Measurements from ENCODE around the gene CARM1. TPM values are rescaled to one million over a fixed set of nuclear protein-coding genes. Genes with fewer than 3 reads are reported as not detected.
"Not testable (repeated sequence)": the region's sequence is repeated elsewhere in the genome, so short reads cannot be mapped to it uniquely, and the experiment has no call there.

CARM1 gene
- total RNA-seq, 2 donors from 2014 or later: 85.0 to 99.5 TPM

DNA sequence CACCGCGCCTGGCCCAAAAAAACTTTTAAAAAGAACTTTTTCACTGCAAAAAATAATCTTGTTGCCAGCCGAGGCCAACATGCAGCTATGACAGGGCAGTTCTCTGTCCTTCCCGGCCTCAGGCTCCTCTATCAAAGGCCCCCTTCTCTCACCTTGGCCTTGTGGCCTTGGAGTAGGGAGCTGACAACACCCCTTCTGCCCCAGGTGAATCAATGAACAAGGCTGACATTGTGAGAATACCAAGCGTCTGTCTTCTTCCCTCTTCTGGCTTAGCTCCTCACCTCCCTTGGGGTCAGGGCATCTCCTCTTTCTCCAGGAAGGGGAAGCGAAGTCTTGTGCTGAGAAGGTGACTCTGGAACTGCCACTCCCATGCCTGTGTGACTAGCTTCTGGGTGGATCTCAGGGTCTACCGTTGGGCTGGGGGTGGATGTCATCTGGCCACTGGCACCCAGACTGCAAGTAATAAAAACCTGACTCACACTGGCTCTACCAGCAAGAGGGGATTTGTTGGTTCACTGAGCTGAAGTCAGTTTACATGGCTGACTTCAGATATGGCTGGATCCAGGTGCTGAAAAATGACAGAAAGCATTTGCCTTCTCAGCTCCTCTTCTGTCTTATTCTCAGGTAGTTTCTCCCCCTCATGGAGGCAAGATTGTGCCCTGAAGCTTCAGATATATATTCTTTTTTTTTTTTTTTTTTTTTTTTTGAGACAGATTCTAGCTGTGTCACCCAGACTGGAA, 16.8 kb upstream of the CARM1 start:
- no peaks in the 10 kb centered on the region for H3K36me3 Mint-ChIP-seq (ENCODE audit: insufficient read depth in 2 of 2)
- H3K27me3 Mint-ChIP-seq (ENCODE audit: low read depth): no peaks in the 10 kb centered on the region
- H3K4me1 Mint-ChIP-seq (ENCODE audit: low read depth): no peaks in the 10 kb centered on the region
- H3K9me3 Mint-ChIP-seq: no peaks in the 10 kb centered on the region
- no peak for ATAC-seq (replicated peaks in 1 of 2)
- no peak overlapping the region for H3K4me3 Mint-ChIP-seq
- DNase-seq: no peak
- H3K27ac Mint-ChIP-seq: no peak overlapping the region

DNA sequence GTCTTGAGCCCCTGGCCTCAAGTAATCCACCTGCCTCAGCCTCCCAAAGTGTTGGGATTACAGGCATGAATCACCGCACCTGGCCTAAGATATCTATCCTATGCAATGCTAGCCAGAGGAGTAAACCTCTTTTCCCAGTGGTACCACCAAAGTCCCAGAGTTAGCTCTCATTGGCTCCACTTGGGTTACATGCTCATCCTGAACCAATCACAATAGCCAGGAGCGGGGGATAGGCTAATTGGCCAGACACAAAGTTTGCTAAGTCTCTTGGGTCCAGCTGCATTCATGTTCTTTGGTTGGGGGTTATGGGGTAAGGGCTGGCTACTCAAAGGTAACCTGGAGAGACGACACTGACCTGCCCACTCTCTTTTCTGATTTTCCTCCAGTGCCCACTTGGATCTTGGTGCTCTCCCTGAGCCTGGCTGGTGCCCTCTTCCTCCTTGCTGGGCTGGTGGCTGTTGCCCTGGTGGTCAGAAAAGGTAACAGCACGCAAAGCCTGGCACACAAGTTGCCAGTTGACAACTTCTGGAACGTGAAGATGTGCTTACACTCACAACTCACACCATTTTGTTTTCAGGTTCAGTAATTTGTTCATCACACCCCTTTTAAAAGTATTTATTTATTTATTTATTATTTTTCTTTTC, 15.4 kb upstream of the CARM1 start:
- H3K4me1 Mint-ChIP-seq (ENCODE audit: low read depth): no peaks in the 10 kb centered on the region
- no peak for ATAC-seq (replicated peaks in 1 of 2)

DNA sequence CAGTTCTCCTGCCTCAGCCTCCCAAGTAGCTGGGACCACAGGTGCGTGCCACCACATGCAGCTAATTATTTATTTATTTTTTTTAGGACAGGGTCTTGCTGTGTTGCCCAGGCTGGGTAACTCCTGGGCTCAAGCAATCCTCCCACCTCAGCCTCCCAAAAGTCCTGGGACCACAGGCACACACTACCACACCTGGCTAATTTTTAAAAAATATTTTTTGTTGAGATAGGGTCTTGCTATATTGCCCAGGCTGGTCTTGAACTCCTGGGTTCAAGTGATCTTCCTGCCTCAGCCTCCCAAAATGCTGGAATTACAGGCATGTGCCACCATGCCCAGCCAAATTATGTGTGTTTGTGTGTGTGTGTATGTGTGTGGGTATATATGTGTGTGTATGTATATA, 14.5 kb upstream of the CARM1 start:
- not testable (repeated sequence) for H3K9me3 Mint-ChIP-seq; H3K4me1 Mint-ChIP-seq (ENCODE audit: low read depth); H3K36me3 Mint-ChIP-seq (ENCODE audit: insufficient read depth in 2 of 2); ATAC-seq (replicated peaks in 1 of 2); H3K4me3 Mint-ChIP-seq; H3K27ac Mint-ChIP-seq; H3K27me3 Mint-ChIP-seq (ENCODE audit: low read depth); DNase-seq

More for the DNA sequence above, 15.4 kb upstream of the CARM1 start:
- DNase-seq: peak in 1 of 2 donors; percentile 25
- H3K9me3 Mint-ChIP-seq: no peaks in the 10 kb centered on the region
- no peak overlapping the region for H3K27ac Mint-ChIP-seq
- H3K36me3 Mint-ChIP-seq (ENCODE audit: insufficient read depth in 2 of 2): no peaks in the 10 kb centered on the region
- no peak overlapping the region for H3K4me3 Mint-ChIP-seq
- no peaks in the 10 kb centered on the region for H3K27me3 Mint-ChIP-seq (ENCODE audit: low read depth)

DNA sequence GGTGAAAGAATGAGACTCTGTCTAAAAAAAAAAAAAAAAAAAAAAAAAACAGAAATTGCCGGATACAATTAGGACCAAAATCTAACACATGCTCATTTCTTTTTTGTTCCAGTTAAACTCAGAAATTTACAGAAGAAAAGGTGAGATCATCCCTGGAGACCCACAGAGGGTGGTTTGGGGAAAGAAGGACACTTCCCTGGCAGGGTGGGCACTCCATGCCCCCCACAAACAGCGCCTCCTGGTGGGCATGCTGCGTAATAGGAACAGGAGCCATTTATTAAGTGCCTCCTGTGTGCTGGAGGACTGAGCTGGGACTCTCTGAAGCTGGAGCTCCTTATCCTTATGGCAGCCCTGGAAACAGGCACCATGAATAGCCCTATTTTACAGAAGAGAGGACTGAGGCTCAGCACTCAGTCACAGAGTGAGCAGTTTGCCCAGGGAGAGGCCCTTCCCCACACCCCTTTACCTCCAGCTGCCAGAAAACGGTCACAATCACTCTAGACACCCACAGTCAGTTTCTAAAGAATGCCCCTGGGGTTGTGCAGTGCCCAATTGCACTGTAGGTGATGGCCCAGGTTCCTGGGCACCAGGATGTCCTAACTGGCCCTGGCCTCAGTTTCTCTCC, 13.0 kb upstream of the CARM1 start:
- DNase-seq (peak; percentile 47 to 64), ATAC-seq (replicated peaks in 1 of 2) (peak; percentile 57 to 63)
- H3K4me3 Mint-ChIP-seq: no peak overlapping the region
- H3K27ac Mint-ChIP-seq: no peak overlapping the region
- H3K4me1 Mint-ChIP-seq (ENCODE audit: low read depth): no peaks in the 10 kb centered on the region
- H3K9me3 Mint-ChIP-seq: no peaks in the 10 kb centered on the region
- H3K27me3 Mint-ChIP-seq (ENCODE audit: low read depth): no peaks in the 10 kb centered on the region
- H3K36me3 Mint-ChIP-seq (ENCODE audit: insufficient read depth in 2 of 2): no peaks in the 10 kb centered on the region

DNA sequence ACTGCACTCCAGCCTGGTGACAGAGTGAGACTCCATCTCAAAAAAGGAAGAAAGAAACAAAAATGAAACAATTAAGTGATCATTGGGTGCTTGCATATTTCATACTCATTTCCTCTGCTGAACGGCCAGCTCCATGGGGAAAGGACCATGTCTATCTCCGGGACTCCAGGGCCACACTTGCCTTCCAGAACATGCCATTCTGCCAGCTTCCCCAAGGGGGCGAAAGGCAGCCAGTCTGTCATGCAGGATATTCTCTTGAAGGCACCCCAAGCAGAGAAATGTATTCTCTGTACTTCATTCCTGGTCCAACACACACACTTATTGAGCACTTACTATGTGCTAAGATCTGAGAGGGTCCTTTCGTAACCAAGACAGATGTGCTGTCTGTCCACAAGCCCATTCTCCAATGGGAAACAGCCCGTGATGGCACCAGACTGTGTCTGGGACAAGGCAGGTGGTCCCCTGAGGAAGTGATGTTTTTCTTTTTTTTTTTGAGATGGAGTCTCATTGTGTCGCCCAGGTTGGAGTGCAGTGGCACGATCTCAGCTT, 10.2 kb upstream of the CARM1 start:
- Mint-ChIP-seq H3K27me3 (ENCODE audit: low read depth) (no peaks in the 10 kb centered on the region), H3K9me3 (no peaks in the 10 kb centered on the region), H3K27ac (no peak overlapping the region), H3K4me1 (ENCODE audit: low read depth) (peaks cover 10% of the 10 kb centered on the region), H3K36me3 (ENCODE audit: insufficient read depth in 2 of 2) (no peaks in the 10 kb centered on the region), H3K4me3 (no peak overlapping the region)
- peak; percentile 38 to 53 for DNase-seq
- peak in 1 of 2 donors; percentile 40 for ATAC-seq (replicated peaks in 1 of 2)

DNA sequence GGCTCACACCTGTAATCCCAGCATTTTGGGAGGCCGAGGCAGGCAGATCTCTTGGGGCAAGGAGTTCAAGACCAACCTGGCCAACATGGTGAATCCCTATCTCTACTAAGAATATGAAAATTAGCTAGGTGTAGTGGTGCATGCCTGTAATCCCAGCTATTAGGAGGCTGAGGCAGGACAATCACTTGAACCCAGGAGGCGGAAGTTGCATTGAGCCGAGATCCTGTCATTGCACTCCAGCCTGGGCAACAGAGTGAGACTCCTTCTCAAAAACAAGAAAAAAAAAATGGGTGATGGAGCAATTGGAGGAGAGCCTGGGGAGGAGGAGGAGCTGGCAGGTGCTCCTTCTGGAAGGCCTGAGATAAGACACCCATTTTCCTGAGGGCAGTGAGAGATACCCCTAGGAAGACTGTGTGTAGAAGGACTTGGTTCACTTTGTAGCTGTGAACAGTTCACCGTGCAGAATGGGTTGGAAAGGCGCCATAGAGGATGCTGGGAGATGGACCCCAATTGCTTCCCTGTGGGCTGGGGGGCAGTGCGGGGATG, 8.7 kb upstream of the CARM1 start:
- ATAC-seq (replicated peaks in 1 of 2) (no peak), DNase-seq (no peak)
- Mint-ChIP-seq H3K36me3 (ENCODE audit: insufficient read depth in 2 of 2) (no peaks in the 10 kb centered on the region), H3K9me3 (no peaks in the 10 kb centered on the region), H3K4me1 (ENCODE audit: low read depth) (peaks cover 10% of the 10 kb centered on the region), H3K4me3 (no peak overlapping the region), H3K27me3 (ENCODE audit: low read depth) (no peaks in the 10 kb centered on the region), H3K27ac (no peak overlapping the region)

DNA sequence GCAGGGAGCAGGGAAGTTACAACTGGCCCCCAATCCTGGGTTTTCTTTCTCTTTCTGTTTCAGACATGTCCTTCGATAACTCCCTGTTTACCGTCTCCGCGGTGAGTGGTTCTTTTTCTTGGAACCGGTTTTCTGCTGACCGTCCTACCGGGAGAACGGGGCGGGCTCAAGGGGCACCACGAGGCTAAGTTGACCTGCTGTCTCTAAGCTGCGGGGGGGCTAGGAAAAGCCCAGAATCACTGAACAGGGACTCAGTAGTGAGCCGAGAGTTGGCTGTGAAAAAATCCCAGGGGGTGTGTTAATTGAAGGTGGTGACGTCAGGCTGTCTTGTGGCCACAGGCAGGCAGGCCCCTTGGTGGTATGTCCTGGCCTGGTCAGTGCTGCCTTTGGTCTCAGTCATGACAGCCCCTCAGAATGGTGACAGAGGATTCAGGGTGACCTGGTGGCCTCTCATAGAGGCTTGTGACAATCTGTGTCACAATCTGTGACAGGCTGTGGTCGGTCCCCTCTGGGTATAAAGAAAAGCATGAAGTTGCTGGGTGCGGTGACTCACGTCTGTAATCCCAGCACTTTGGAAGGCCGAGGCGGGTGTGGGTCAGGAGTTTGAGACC, 8.1 kb upstream of the CARM1 start:
- Mint-ChIP-seq H3K27ac (no peak overlapping the region), H3K36me3 (ENCODE audit: insufficient read depth in 2 of 2) (no peaks in the 10 kb centered on the region), H3K9me3 (no peaks in the 10 kb centered on the region), H3K4me3 (no peak overlapping the region), H3K4me1 (ENCODE audit: low read depth) (peaks cover 16% of the 10 kb centered on the region), H3K27me3 (ENCODE audit: low read depth) (no peaks in the 10 kb centered on the region)
- ATAC-seq (replicated peaks in 1 of 2): no peak
- no peak for DNase-seq

DNA sequence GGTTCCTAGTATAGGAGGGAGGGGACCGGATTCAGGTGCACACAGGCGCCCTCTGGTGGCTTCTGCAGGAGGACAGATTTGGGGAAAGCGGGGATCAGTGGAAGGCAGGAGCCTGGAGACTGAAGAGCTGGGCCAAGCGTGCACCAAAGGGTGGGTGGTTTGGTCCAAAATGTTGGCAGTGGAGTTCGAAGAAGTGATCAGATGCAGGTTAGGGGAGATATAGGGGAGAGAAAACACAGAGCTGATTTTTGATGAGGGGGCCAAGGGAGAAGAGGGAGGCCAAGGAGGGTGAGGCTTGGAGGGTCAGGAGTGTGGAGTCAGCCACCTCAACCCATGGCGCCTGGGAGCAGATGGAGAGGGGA, 6.8 kb upstream of the CARM1 start:
- H3K4me1 Mint-ChIP-seq (ENCODE audit: low read depth): peaks cover 21% of the 10 kb centered on the region
- no peaks in the 10 kb centered on the region for H3K9me3 Mint-ChIP-seq
- no peaks in the 10 kb centered on the region for H3K36me3 Mint-ChIP-seq (ENCODE audit: insufficient read depth in 2 of 2)
- ATAC-seq (replicated peaks in 1 of 2): peak; percentile 90 to 92
- peak overlapping the region in 1 of 2 donors; percentile 47 for H3K4me3 Mint-ChIP-seq
- DNase-seq: peak; percentile 85 to 88
- H3K27ac Mint-ChIP-seq: no peak overlapping the region
- no peaks in the 10 kb centered on the region for H3K27me3 Mint-ChIP-seq (ENCODE audit: low read depth)

DNA sequence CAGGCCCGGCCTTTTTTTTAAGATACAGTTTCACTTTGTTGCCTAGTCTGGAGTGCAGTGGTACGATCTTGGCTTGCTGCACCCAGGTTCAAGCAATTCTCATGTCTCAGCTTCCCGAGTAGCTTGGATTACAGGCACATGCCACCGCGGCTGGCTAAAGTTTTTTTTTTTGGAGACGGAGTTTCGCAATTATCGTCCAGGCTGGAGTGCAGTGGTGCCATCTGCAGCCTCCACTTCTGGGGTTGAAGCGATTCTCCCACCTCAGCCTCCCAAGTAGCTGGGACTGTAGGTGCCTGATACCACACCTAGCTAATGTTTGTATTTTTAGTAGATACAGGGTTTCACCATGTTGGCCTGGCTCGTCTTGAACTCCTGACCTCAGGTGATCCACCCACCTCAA, 4.9 kb upstream of the CARM1 start:
- no peak overlapping the region for H3K27ac Mint-ChIP-seq
- ATAC-seq (replicated peaks in 1 of 2): no peak
- H3K36me3 Mint-ChIP-seq (ENCODE audit: insufficient read depth in 2 of 2): no peaks in the 10 kb centered on the region
- H3K4me3 Mint-ChIP-seq: no peak overlapping the region
- no peak for DNase-seq
- no peaks in the 10 kb centered on the region for H3K9me3 Mint-ChIP-seq
- H3K27me3 Mint-ChIP-seq (ENCODE audit: low read depth): no peaks in the 10 kb centered on the region
- H3K4me1 Mint-ChIP-seq (ENCODE audit: low read depth): peaks cover 34% of the 10 kb centered on the region

DNA sequence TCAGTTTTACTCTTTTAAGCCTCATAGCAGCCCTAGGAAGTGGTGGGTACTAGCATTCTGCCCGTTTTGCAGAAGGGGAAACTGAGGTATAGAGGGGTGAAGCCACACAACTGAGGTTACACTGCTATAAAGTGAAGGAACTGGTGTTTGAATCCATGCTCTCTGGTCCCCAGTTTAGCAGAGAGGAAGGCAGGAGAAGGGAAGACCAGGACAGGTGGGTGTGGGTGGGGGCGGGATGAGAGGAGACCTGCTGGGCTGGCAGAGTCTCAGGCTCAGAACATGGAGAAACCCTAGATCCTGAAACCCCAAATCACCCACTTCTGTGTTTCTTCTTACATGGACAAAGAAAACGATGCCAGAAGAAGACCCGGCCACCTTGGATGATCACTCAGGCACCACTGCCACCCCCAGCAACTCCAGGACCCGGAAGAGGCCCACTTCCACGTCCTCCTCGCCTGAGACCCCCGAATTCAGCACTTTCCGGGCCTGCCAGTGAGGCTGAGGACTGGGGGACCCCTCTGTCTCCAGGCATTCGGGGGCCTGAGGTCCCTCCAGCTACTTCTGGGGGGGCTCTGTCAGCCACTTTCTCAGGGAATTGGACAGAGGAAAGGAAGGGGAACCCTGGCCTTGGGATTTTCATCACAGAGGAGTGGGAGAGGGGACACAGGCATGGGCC, 2.3 kb upstream of the CARM1 start:
- peaks cover 0 to 1% of the 10 kb centered on the region in 2 donors for H3K36me3 Mint-ChIP-seq (ENCODE audit: insufficient read depth in 2 of 2)
- peaks cover 46% of the 10 kb centered on the region for H3K4me1 Mint-ChIP-seq (ENCODE audit: low read depth)
- H3K9me3 Mint-ChIP-seq: no peaks in the 10 kb centered on the region
- no peaks in the 10 kb centered on the region for H3K27me3 Mint-ChIP-seq (ENCODE audit: low read depth)
- no peak overlapping the region for H3K4me3 Mint-ChIP-seq
- ATAC-seq (replicated peaks in 1 of 2) (no peak), DNase-seq (no peak)
- peak overlapping the region; percentile 16 for H3K27ac Mint-ChIP-seq

DNA sequence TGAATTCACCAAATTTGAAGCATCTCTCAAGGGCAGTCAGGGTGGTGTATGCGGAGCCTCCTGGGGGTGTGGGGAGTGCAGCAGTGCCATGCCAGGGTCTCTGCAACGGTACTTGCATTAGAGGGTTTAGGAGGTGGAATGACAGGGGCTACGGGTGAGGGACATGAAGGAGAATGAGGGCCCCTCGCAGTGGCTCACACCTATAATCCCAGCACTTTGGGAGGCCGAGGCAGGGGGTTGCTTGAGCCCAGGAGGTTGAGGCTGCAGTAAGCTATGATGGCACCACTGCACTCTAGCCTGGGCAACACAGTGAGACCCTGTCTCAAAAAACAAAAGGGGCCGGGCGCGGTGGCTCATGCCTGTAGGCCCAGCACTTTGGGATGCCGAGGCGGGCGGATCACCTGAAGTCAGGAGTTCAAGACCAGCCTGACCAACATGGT, 1.5 kb upstream of the CARM1 start:
- not testable (repeated sequence) for H3K27me3 Mint-ChIP-seq (ENCODE audit: low read depth); DNase-seq; H3K9me3 Mint-ChIP-seq; H3K36me3 Mint-ChIP-seq (ENCODE audit: insufficient read depth in 2 of 2); ATAC-seq (replicated peaks in 1 of 2)
- peaks cover 40% of the 10 kb centered on the region for H3K4me1 Mint-ChIP-seq (ENCODE audit: low read depth)
- peak overlapping the region; percentile 51 for H3K27ac Mint-ChIP-seq
- peak overlapping the region; percentile 76 to 92 for H3K4me3 Mint-ChIP-seq

DNA sequence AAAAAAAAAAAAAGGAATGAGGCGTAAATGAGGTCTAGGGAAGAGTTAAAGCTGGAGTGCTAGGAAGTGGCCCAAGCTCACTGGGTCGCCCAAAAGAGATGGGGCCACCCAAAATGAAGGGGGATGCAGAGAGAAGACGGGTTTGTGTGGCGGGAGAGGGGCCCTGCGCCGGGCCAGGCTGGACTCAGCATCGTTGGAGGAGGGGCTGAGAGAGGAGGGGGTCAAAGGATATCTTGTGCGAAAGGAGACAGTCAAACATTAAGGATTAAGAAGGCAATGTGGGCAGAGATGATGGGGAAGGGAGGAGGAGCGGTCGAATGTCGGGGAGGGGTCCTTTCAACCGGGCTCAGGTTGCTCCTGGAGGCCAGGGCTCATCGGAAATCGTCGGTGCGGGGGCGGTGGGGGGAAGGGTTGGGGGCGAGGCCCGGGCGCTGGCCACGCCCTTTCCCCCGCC, 825 bp upstream of the CARM1 start:
- Mint-ChIP-seq H3K9me3 (no peaks in the 10 kb centered on the region), H3K4me1 (ENCODE audit: low read depth) (peaks cover 40% of the 10 kb centered on the region), H3K27ac (peak overlapping the region; percentile 54), H3K27me3 (ENCODE audit: low read depth) (no peaks in the 10 kb centered on the region), H3K4me3 (peak overlapping the region; percentile 76 to 92), H3K36me3 (ENCODE audit: insufficient read depth in 2 of 2) (peaks cover 0 to 4% of the 10 kb centered on the region in 2 donors)
- no peak for ATAC-seq (replicated peaks in 1 of 2)
- DNase-seq: no peak

Measured in activated T-cell treated with anti-CD3 and anti-CD28 coated beads, Interleukin-2, amount 50 U/mL, for 72 hours (primary cell).